Measurements from ENCODE around the gene ALKBH8. TPM values are rescaled to one million over a fixed set of nuclear protein-coding genes. Genes with fewer than 3 reads are reported as not detected.
"Not testable (repeated sequence)": the region's sequence is repeated elsewhere in the genome, so short reads cannot be mapped to it uniquely, and the experiment has no call there.

ALKBH8 gene
- total RNA-seq, 1 experiment from 2014 or later, result 6.2 TPM

GRCh38 chr11:107466275-107466866 is 99.2 kb downstream of the ALKBH8 start:
- H3K4me1 ChIP-seq (replicated peaks); H3K27me3 ChIP-seq (replicated peaks); H3K4me3 ChIP-seq; H3K27ac ChIP-seq; DNase-seq (ENCODE audit: low read depth in 1 of 2, low spot score in 2 of 2); H3K9me3 ChIP-seq (replicated peaks); H3K36me3 ChIP-seq: not testable (repeated sequence)

- peak within 1 kb of the TSS; percentile 31; the same call in 1 of the 2 replicates for H3K27ac ChIP-seq
- no peaks in the 10 kb centered on the region for H3K9me3 ChIP-seq (replicated peaks)
- no peaks in the 10 kb centered on the region for H3K4me1 ChIP-seq (replicated peaks)
- peak within 1 kb of the TSS; percentile 52 for H3K4me3 ChIP-seq
- no peaks in the 10 kb centered on the region for H3K36me3 ChIP-seq
- H3K27me3 ChIP-seq (replicated peaks), result no peaks in the 10 kb centered on the region
- peak; percentile 68 to 75 for DNase-seq (ENCODE audit: low read depth in 1 of 2, low spot score in 2 of 2)
These were observed 107.8 kb downstream of the ALKBH8 start, which contains the start of gene CWF19L2 for GRCh38 chr11:107457558-107458271. CWF19L2 (minus strand) TSS chr11:107457825; CDS start chr11:107457816, 9 bp downstream.

GRCh38 chr11:107457205-107457557 is 108.4 kb downstream of the ALKBH8 start:
- Histone ChIP-seq H3K27ac (peak overlapping the region; percentile 31; the same call in 1 of the 2 replicates), H3K36me3 (no peaks in the 10 kb centered on the region), H3K27me3 (replicated peaks) (no peaks in the 10 kb centered on the region), H3K4me1 (replicated peaks) (no peaks in the 10 kb centered on the region), H3K9me3 (replicated peaks) (no peaks in the 10 kb centered on the region), H3K4me3 (peak overlapping the region; percentile 52)
- peak in 1 of 2 experiments; percentile 0 for DNase-seq (ENCODE audit: low read depth in 1 of 2, low spot score in 2 of 2)

- H3K9me3 ChIP-seq (replicated peaks), result no peaks in the 10 kb centered on the region
- DNase-seq (ENCODE audit: low read depth in 1 of 2, low spot score in 2 of 2), result no peak
- H3K36me3 ChIP-seq, result no peaks in the 10 kb centered on the region
- no peaks in the 10 kb centered on the region for H3K27me3 ChIP-seq (replicated peaks)
- H3K4me1 ChIP-seq (replicated peaks), result no peaks in the 10 kb centered on the region
- no peak overlapping the region for H3K4me3 ChIP-seq
- H3K27ac ChIP-seq, result no peak overlapping the region
These were observed 111.8 kb downstream of the ALKBH8 start for GRCh38 chr11:107453594-107454286.

Other genes with a start within 250 kb of the ALKBH8 start
- gene CWF19L2, start 107.9 kb downstream of the ALKBH8 start, total RNA-seq (2014; rRNA removed; shearing (Covaris generic)), result 5.6 and 6.6 TPM in 2 replicates
- gene ELMOD1, start 25.4 kb upstream of the ALKBH8 start, total RNA-seq (2014; rRNA removed; shearing (Covaris generic)), result 0.03 TPM in 1 of 2 replicates, not detected in the other
- gene SLN, start 146.3 kb upstream of the ALKBH8 start, total RNA-seq (2014; rRNA removed; shearing (Covaris generic)), result not detected in 2 replicates